ENCODE results near the gene PLCB4.

- TF ChIP-seq JUNB (IDR thresholded peaks at IDR 0.05; ENCODE audit: unreplicated experiment): no peak
- no peak for TF ChIP-seq CTCF (conservative IDR thresholded peaks at IDR 0.05; ENCODE audit: low read depth in 2 of 2)
- TF ChIP-seq POLR2AphosphoS5 (IDR thresholded peaks at IDR 0.05; ENCODE audit: low read depth): no peak
Observed at GRCh38 chr20:9262653-9263194, 193.8 kb downstream of the PLCB4 start.

All from GM23338 (cell line).